OCI-LY1 (cell line): Measurements from ENCODE around the gene C5orf24.

Source experiments
- EZH2 ChIP-seq: fragments of 200-600 bp; sonication (generic), shearing (Covaris generic); IDR thresholded peaks from 2 replicates; pipeline ENCODE4 v1.8.0; 2017; ENCODE audit warnings: borderline replicate concordance, mixed run types, mild to moderate bottlenecking, antibody characterized with exemption, low read length, moderate library complexity, mixed read lengths
- TF ChIP-seq, protein P1 (sequence below): fragments of 200-600 bp; sonication (generic), shearing (Covaris generic); IDR thresholded peaks from 2 replicates; pipeline ENCODE4 v1.5.1; 2017; ENCODE audit warnings: mild to moderate bottlenecking, antibody characterized with exemption, low read length, moderate library complexity, mixed read lengths

DNA sequence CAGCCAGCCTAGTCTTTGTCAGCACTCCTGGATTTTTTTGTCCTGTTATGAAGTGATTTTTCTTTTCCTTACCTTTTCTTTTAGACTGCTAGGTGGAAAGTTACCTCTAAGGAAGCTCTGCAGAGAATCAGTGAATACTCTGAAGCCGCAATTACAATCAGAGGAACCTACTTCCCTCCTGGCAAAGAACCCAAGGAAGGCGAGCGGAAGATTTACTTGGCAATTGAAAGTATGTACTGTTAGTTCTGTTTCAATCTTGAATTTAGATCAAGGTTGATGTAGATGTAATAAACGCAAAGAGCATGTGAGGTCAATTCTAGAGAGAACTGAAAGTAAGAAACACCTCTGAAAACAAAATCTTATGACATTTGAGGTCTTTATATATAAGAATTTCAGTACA, 27.0 kb upstream of the C5orf24 start:
- TF ChIP-seq, protein P1, sequence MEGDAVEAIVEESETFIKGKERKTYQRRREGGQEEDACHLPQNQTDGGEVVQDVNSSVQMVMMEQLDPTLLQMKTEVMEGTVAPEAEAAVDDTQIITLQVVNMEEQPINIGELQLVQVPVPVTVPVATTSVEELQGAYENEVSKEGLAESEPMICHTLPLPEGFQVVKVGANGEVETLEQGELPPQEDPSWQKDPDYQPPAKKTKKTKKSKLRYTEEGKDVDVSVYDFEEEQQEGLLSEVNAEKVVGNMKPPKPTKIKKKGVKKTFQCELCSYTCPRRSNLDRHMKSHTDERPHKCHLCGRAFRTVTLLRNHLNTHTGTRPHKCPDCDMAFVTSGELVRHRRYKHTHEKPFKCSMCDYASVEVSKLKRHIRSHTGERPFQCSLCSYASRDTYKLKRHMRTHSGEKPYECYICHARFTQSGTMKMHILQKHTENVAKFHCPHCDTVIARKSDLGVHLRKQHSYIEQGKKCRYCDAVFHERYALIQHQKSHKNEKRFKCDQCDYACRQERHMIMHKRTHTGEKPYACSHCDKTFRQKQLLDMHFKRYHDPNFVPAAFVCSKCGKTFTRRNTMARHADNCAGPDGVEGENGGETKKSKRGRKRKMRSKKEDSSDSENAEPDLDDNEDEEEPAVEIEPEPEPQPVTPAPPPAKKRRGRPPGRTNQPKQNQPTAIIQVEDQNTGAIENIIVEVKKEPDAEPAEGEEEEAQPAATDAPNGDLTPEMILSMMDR, result no peak
- TF ChIP-seq EZH2, result no peak
